Measurements from ENCODE around the gene TDRD3. TPM values are rescaled to one million over a fixed set of nuclear protein-coding genes. Genes with fewer than 3 reads are reported as not detected.
A peak's percentile ranks its signal among the peaks of the same experiment; 100 is the strongest.

The TDRD3 gene
- polyA plus RNA-seq, 6 donors from 2014 or later, result 1.5 to 8.7 (median 6.0) TPM

DNA sequence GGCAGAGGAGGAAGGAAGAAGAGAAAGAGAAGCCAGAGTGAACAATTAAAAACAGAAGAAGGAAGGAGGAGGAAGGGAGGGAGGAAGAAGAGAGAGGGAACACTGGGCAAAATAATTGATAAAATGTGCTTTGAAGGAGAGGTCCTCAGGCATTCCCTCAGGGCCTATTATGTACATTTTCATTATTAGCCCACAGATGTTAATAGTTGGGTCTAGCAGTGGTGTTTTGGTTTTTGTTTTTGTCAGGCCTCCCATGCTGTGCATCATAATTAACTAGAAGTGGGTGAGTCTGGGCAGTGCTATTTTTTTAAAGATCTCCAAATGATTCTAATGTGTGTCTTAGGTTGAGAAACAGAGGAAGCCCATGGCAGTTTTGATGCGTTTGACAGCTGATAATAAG, 178.1 kb downstream of the TDRD3 start:
- Mint-ChIP-seq H3K4me3 (peak overlapping the region in 1 of 8 donors; percentile 11), H3K4me1 (no peaks in the 10 kb centered on the region), H3K27me3 (no peaks in the 10 kb centered on the region), H3K36me3 (peaks cover 13 to 17% of the 10 kb centered on the region in 2 donors), H3K9me3 (peaks cover 0 to 4% (median 3%) of the 10 kb centered on the region in 7 donors), H3K27ac (peak overlapping the region in 1 of 6 donors; percentile 43)
- DNase-seq, result no peak
- ATAC-seq (ENCODE audit: low read depth in 2 of 2), result no peak

GRCh38 chr13:60577761-60578160, 180.7 kb downstream of the TDRD3 start:
- no peaks in the 10 kb centered on the region for H3K4me1 Mint-ChIP-seq
- peaks cover 0 to 4% of the 10 kb centered on the region in 2 donors for H3K36me3 Mint-ChIP-seq
- no peak overlapping the region for H3K4me3 Mint-ChIP-seq
- no peak for DNase-seq
- H3K27ac Mint-ChIP-seq, result no peak overlapping the region
- H3K9me3 Mint-ChIP-seq, result peaks cover 0 to 4% (median 2%) of the 10 kb centered on the region in 7 donors
- no peak for ATAC-seq (ENCODE audit: low read depth in 2 of 2)
- no peaks in the 10 kb centered on the region for H3K27me3 Mint-ChIP-seq

DNA sequence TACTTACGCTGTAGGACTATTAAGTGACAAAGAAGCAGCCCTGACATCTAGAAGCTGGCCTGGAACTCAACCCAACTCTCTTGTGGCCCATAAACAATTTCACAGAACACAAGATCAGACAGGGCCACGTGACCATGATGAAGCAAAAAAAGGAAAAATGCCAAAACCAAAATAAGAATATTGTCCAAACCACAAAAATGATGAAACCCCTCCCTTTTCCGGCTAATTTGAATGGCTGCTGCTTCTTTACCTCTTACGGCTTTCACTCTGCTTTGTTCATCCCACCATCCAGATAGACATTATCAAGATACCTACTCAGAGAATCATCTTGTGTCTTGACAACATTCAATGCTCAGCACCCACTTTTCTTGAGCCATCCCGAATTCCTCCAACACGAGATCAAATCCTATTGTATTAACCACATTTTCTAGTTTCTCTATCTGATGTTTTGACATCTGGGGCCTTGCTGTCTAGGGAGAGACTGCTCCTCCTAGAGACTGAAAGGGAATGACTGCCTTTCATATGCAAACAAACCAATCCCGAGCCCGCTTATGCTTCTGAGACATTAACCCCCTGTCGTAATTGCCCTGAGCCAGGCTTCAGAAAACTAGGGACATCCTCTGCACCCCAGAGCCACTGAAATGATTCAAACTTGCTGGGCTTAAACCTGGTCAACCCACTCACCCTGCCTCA, 186.3 kb downstream of the TDRD3 start:
- Mint-ChIP-seq H3K9me3 (peaks cover 0 to 13% (median 8%) of the 10 kb centered on the region in 7 donors), H3K36me3 (peaks cover 0 to 7% of the 10 kb centered on the region in 2 donors), H3K27ac (no peak overlapping the region), H3K4me3 (no peak overlapping the region), H3K27me3 (no peaks in the 10 kb centered on the region), H3K4me1 (no peaks in the 10 kb centered on the region)
- no peak for ATAC-seq (ENCODE audit: low read depth in 2 of 2)
- no peak for DNase-seq

DNA sequence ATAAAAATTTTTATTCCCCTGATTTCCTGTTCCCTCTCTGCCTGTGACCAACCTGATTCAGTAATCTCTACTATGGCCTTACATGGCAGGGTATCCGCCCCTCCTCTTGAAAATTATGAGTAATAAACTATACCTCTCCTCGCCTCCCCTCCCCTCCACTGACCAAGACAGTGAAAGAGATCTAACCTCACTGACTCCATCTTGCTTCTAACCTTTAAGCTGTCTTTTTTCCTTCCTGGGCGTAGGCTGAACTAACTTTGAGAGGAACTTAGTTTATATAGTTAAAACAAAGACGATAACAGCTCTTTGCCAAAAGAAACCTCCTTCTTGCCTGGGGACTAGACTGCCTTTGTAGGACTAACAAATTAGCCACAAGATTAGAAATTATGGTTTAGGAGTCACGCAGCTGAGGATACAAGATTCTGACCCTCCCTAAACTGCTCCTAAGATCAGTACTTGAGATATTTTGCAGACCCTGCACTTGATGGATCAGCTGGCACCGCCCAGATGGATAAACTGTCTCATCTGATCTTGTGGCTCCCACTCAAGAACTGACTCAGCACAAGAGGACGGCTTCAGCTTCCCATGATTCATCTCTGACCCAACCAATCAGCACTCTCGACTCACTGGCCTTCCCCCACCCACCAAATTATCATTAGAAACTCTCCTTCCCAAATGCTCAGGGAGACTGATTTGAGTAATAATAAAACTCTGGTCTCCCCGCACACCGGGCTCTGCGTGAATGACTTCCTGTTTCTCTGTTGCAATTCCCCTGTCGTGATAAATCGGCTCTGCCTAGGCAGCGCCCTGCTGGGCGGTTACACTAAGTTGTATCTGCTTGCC, 187.1 kb downstream of the TDRD3 start:
- Mint-ChIP-seq H3K36me3 (peaks cover 0 to 7% of the 10 kb centered on the region in 2 donors), H3K9me3 (peaks cover 0 to 13% (median 8%) of the 10 kb centered on the region in 7 donors), H3K4me1 (no peaks in the 10 kb centered on the region), H3K27ac (no peak overlapping the region), H3K27me3 (no peaks in the 10 kb centered on the region), H3K4me3 (no peak overlapping the region)
- DNase-seq (no peak), ATAC-seq (ENCODE audit: low read depth in 2 of 2) (no peak)

GRCh38 chr13:60584976-60585375, 188.0 kb downstream of the TDRD3 start:
- H3K9me3 Mint-ChIP-seq, result peaks cover 0 to 13% (median 6%) of the 10 kb centered on the region in 7 donors
- H3K4me3 Mint-ChIP-seq, result no peak overlapping the region
- ATAC-seq (ENCODE audit: low read depth in 2 of 2) (no peak), DNase-seq (no peak)
- H3K4me1 Mint-ChIP-seq, result no peaks in the 10 kb centered on the region
- H3K27me3 Mint-ChIP-seq, result no peaks in the 10 kb centered on the region
- no peak overlapping the region for H3K27ac Mint-ChIP-seq
- H3K36me3 Mint-ChIP-seq, result peaks cover 0 to 7% of the 10 kb centered on the region in 2 donors

DNA sequence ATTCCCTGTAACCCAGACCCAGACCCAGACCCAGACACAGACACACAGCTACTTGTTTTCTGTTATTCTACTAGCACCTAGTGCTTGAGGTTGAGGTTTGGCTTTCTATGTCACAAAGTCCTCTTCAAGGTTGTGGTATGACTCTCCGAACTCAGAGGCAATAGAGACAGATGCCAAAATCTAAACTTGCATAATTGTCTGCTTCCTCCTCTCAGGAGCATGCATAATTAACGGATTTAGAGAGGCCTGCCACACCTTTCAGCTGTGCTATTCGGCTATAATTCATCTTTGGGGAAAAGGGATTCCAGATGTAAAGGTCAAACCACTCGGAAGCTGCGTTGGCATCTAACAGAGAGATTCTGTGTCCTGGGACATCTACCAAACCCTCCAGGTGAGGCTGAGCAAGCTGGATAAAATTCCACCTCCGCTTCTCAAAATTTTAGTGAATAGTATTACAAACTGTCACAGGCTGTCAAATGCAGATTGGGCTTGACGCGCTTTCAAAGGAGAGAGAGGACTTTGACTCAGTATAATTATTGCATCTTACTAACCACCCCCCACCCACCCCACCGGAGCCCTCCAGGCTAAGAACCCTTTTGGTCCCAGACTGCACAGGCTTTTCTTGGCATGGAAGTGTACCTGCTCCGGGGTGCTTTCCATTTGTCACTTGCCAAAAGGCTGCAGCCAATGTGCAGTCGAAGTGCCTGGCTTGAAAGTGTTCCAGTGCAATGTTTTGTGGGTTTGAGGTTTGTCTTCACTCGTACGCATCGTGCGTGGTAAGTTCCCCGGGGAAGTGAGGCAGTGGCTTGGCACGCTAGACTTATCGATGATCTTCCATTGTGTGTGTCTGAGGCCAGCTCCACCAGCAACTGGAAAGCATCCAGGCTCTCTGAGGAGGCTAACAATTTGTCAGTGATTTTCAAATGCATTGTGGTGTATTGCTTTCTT, 194.1 kb downstream of the TDRD3 start:
- Mint-ChIP-seq H3K27me3 (no peaks in the 10 kb centered on the region), H3K9me3 (peaks cover 0 to 13% (median 6%) of the 10 kb centered on the region in 7 donors), H3K4me1 (no peaks in the 10 kb centered on the region), H3K27ac (no peak overlapping the region), H3K4me3 (no peak overlapping the region), H3K36me3 (peaks cover 0 to 7% of the 10 kb centered on the region in 2 donors)
- ATAC-seq (ENCODE audit: low read depth in 2 of 2), result no peak
- DNase-seq, result no peak

DNA sequence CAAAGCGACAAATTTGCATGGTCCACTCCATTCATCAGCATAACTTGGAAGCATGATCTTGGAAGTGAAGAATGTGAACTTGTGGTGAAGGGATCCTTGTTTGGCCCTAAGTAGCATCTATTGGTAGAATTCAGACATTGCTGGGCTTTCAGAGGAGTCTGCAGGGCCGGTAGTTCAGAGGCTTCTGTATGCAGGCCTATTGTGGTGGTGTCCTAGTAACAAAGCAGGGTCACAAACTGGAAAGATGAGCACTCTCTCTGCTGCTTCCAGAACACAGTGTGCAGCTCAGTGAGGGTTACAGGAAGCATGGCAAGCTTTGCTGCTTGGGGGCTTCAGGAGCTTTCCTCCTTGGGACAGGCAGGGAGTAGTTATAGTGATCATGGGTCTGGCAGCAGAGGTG, 206.0 kb downstream of the TDRD3 start:
- H3K36me3 Mint-ChIP-seq, result no peaks in the 10 kb centered on the region
- no peaks in the 10 kb centered on the region for H3K4me1 Mint-ChIP-seq
- peaks cover 0 to 4% (median 3%) of the 10 kb centered on the region in 3 donors for H3K27me3 Mint-ChIP-seq
- no peak for DNase-seq
- H3K4me3 Mint-ChIP-seq, result no peak overlapping the region
- no peak overlapping the region for H3K27ac Mint-ChIP-seq
- no peak for ATAC-seq (ENCODE audit: low read depth in 2 of 2)
- H3K9me3 Mint-ChIP-seq, result peaks cover 0 to 12% (median 0%) of the 10 kb centered on the region in 7 donors

GRCh38 chr13:60604058-60604457, 207.0 kb downstream of the TDRD3 start:
- H3K36me3 Mint-ChIP-seq, result no peaks in the 10 kb centered on the region
- H3K27me3 Mint-ChIP-seq, result peaks cover 0 to 4% (median 3%) of the 10 kb centered on the region in 3 donors
- H3K27ac Mint-ChIP-seq, result no peak overlapping the region
- H3K9me3 Mint-ChIP-seq, result peaks cover 0 to 12% (median 0%) of the 10 kb centered on the region in 7 donors
- no peak overlapping the region for H3K4me3 Mint-ChIP-seq
- no peak for ATAC-seq (ENCODE audit: low read depth in 2 of 2)
- DNase-seq, result no peak
- no peaks in the 10 kb centered on the region for H3K4me1 Mint-ChIP-seq

GRCh38 chr13:60608954-60609353, 211.9 kb downstream of the TDRD3 start:
- Mint-ChIP-seq H3K4me3 (no peak overlapping the region), H3K9me3 (peaks cover 0 to 7% (median 0%) of the 10 kb centered on the region in 7 donors), H3K27me3 (no peaks in the 10 kb centered on the region), H3K4me1 (no peaks in the 10 kb centered on the region), H3K36me3 (no peaks in the 10 kb centered on the region), H3K27ac (no peak overlapping the region)
- DNase-seq, result no peak
- ATAC-seq (ENCODE audit: low read depth in 2 of 2), result no peak

GRCh38 chr13:60611523-60611922, 214.5 kb downstream of the TDRD3 start:
- H3K9me3 Mint-ChIP-seq, result peaks cover 0 to 2% (median 0%) of the 10 kb centered on the region in 7 donors
- H3K27ac Mint-ChIP-seq, result no peak overlapping the region
- H3K36me3 Mint-ChIP-seq, result no peaks in the 10 kb centered on the region
- no peaks in the 10 kb centered on the region for H3K4me1 Mint-ChIP-seq
- DNase-seq, result no peak
- H3K4me3 Mint-ChIP-seq, result no peak overlapping the region
- ATAC-seq (ENCODE audit: low read depth in 2 of 2), result no peak
- peaks cover 0 to 5% (median 0%) of the 10 kb centered on the region in 3 donors for H3K27me3 Mint-ChIP-seq

- DNase-seq, result no peak
- no peak for ATAC-seq (ENCODE audit: low read depth in 2 of 2)
- no peak overlapping the region for H3K27ac Mint-ChIP-seq
- no peaks in the 10 kb centered on the region for H3K4me1 Mint-ChIP-seq
- H3K36me3 Mint-ChIP-seq, result no peaks in the 10 kb centered on the region
- peaks cover 0 to 2% (median 0%) of the 10 kb centered on the region in 7 donors for H3K9me3 Mint-ChIP-seq
- no peak overlapping the region for H3K4me3 Mint-ChIP-seq
- H3K27me3 Mint-ChIP-seq, result peaks cover 0 to 5% (median 0%) of the 10 kb centered on the region in 3 donors
These were observed 215.6 kb downstream of the TDRD3 start for GRCh38 chr13:60612593-60612992.

GRCh38 chr13:60613080-60613479, 216.1 kb downstream of the TDRD3 start:
- H3K27ac Mint-ChIP-seq, result no peak overlapping the region
- H3K4me1 Mint-ChIP-seq, result no peaks in the 10 kb centered on the region
- H3K27me3 Mint-ChIP-seq, result peaks cover 0 to 5% (median 0%) of the 10 kb centered on the region in 3 donors
- H3K4me3 Mint-ChIP-seq, result no peak overlapping the region
- DNase-seq, result no peak
- H3K9me3 Mint-ChIP-seq, result peaks cover 0 to 2% (median 0%) of the 10 kb centered on the region in 7 donors
- no peaks in the 10 kb centered on the region for H3K36me3 Mint-ChIP-seq
- no peak for ATAC-seq (ENCODE audit: low read depth in 2 of 2)
